ENCODE results near the gene KLF7. TPM values are rescaled to one million over a fixed set of nuclear protein-coding genes. Genes with fewer than 3 reads are reported as not detected.

KLF7 gene
- total RNA-seq, 1 experiment from 2014 or later: 32.2 TPM

- Histone ChIP-seq H3K79me1 (ENCODE audit: insufficient read depth, low read depth, low read length, poor library complexity, severe bottlenecking) (no peaks in the 10 kb centered on the region), H4K5ac (ENCODE audit: insufficient read length, low read depth, low read length) (no peak overlapping the region), H3K18ac (ENCODE audit: insufficient read length, low read depth, low read length) (no peak overlapping the region), H3K23ac (ENCODE audit: insufficient read length, low read depth, low read length) (no peak overlapping the region), H2BK120ac (ENCODE audit: low read depth, low read length, poor library complexity, severe bottlenecking) (no peak overlapping the region), H4K91ac (ENCODE audit: insufficient read length, low read depth, low read length) (no peak overlapping the region), H3K27me3 (ENCODE audit: insufficient read depth, low read length) (no peaks in the 10 kb centered on the region), H3K14ac (ENCODE audit: insufficient read depth, low read length) (no peak overlapping the region), H2BK5ac (ENCODE audit: insufficient read length, low read length) (no peak overlapping the region), H3K4me2 (ENCODE audit: insufficient read depth, insufficient read length, low read length) (no peak overlapping the region), H3T11ph (ENCODE audit: low read length) (no peak overlapping the region), H2BK15ac (ENCODE audit: low read depth, low read length) (no peak overlapping the region), H2BK20ac (ENCODE audit: low read depth, low read length, poor library complexity, severe bottlenecking) (no peak overlapping the region), H3K27ac (ENCODE audit: insufficient read length, low read depth, low read length) (no peak overlapping the region), H3K9me3 (ENCODE audit: control insufficient read depth, low read depth, low read length) (no peaks in the 10 kb centered on the region), H3K4me1 (ENCODE audit: insufficient read depth, low read length) (peaks cover 8% of the 10 kb centered on the region; the same call in 1 of the 2 replicates), H4K20me1 (ENCODE audit: control insufficient read depth, insufficient read depth, insufficient read length) (no peaks in the 10 kb centered on the region), H3K4ac (ENCODE audit: low read depth, low read length) (no peak overlapping the region), H2BK12ac (ENCODE audit: insufficient read length, low read depth, low read length) (no peak overlapping the region), H4K8ac (replicated peaks; ENCODE audit: insufficient read length, low read depth, low read length) (no peak overlapping the region), H3K9ac (ENCODE audit: extremely low read depth, insufficient read length, low read length) (no peak overlapping the region), H3K56ac (ENCODE audit: insufficient read length, low read depth, low read length) (no peak overlapping the region), H3K79me2 (ENCODE audit: insufficient read depth, low read length) (no peaks in the 10 kb centered on the region), H2AFZ (ENCODE audit: low read length) (no peak overlapping the region), H3K23me2 (ENCODE audit: insufficient read length, low read depth, low read length, poor library complexity, severe bottlenecking) (no peaks in the 10 kb centered on the region), H2AK5ac (ENCODE audit: insufficient read length, low read length) (no peak overlapping the region)
- Mint-ChIP-seq H3K27ac (no peak overlapping the region; a peak in 1 of 7 replicates), H3K9me3 (no peaks in the 10 kb centered on the region), H3K36me3 (ENCODE audit: insufficient read depth in 1 of 3, low read depth in 3 of 3) (no peaks in the 10 kb centered on the region), H3K27me3 (ENCODE audit: low read depth) (no peaks in the 10 kb centered on the region), H3K4me1 (peaks cover 52 to 60% of the 10 kb centered on the region in 2 experiments), H3K4me3 (no peak overlapping the region)
- WGBS (ENCODE audit: extremely low coverage, insufficient read length, low lambda C conversion rate): no CpG with 5 or more reads among the region's 9 CpGs
- TF ChIP-seq, protein P1, sequence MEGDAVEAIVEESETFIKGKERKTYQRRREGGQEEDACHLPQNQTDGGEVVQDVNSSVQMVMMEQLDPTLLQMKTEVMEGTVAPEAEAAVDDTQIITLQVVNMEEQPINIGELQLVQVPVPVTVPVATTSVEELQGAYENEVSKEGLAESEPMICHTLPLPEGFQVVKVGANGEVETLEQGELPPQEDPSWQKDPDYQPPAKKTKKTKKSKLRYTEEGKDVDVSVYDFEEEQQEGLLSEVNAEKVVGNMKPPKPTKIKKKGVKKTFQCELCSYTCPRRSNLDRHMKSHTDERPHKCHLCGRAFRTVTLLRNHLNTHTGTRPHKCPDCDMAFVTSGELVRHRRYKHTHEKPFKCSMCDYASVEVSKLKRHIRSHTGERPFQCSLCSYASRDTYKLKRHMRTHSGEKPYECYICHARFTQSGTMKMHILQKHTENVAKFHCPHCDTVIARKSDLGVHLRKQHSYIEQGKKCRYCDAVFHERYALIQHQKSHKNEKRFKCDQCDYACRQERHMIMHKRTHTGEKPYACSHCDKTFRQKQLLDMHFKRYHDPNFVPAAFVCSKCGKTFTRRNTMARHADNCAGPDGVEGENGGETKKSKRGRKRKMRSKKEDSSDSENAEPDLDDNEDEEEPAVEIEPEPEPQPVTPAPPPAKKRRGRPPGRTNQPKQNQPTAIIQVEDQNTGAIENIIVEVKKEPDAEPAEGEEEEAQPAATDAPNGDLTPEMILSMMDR (conservative IDR thresholded peaks at IDR 0.05): no peak
- DNase-seq: no peak
These were observed 125.1 kb downstream of the KLF7 start for GRCh38 chr2:207040696-207041095.
